K562 (cell line): ENCODE results near the gene DENND5B.

Experiments
- ARNT ChIP-seq, 2 experiments: fragments of 450-650 bp; IDR thresholded peaks; 2 replicates each; pipeline ENCODE4 v1.6.1; 2016; ENCODE audit warnings: mild to moderate bottlenecking in 1 of 2
- EGR1 ChIP-seq: fragments of 450-650 bp; conservative IDR thresholded peaks from 2 replicates; pipeline ENCODE4 v1.6.1; 2017; ENCODE audit warnings: mild to moderate bottlenecking
- EZH2 ChIP-seq: IDR thresholded peaks from 2 replicates; pipeline ENCODE4 v1.6.1; 2012; ENCODE audit warnings: low read depth, mild to moderate bottlenecking, inconsistent platforms, low read length, borderline replicate concordance
- FIP1L1 ChIP-seq: fragments of 200-400 bp; formaldehyde crosslinking; IDR thresholded peaks from 2 replicates; pipeline ENCODE4 v1.6.1; 2018; ENCODE audit warnings: mild to moderate bottlenecking, low read depth, low read length; ENCODE audit not compliant: poor library complexity, severe bottlenecking
- FOS ChIP-seq: IDR thresholded peaks from 3 replicates; pipeline ENCODE4 v1.6.1; 2011; ENCODE audit not compliant: insufficient read length; ENCODE audit errors: extremely low read depth
- NFRKB ChIP-seq: fragments of 450-650 bp; IDR thresholded peaks from 2 replicates; pipeline ENCODE4 v1.6.1; 2016; ENCODE audit warnings: low read depth
- NR2F6 ChIP-seq: fragments of 450-650 bp; formaldehyde crosslinking; IDR thresholded peaks from 2 replicates; pipeline ENCODE4 v1.4.0; 2020; ENCODE audit warnings: mild to moderate bottlenecking
- RFX1 ChIP-seq: fragments of 450-650 bp; IDR thresholded peaks from 2 replicates; pipeline ENCODE4 v1.6.1; 2016; ENCODE audit warnings: mild to moderate bottlenecking, moderate library complexity
- SMC3 ChIP-seq: conservative IDR thresholded peaks from 2 replicates; pipeline ENCODE4 v1.6.1; 2011; ENCODE audit warnings: low read depth, low read length, improper control_type of control experiment; ENCODE audit not compliant: insufficient read depth
- TCF7 ChIP-seq: sonication (generic); IDR thresholded peaks from 2 replicates; pipeline ENCODE4 v1.6.1; 2016; ENCODE audit warnings: antibody characterized with exemption, borderline replicate concordance
- TCF7L2 ChIP-seq: fragments of 150-350 bp; IDR thresholded peaks from 2 replicates; pipeline ENCODE4 v1.6.1; 2016; ENCODE audit warnings: low read depth, mild to moderate bottlenecking, low read length, moderate library complexity
- TF ChIP-seq, protein P1 (sequence below), 3 experiments: IDR thresholded peaks in 2 of 3; conservative IDR thresholded peaks in 1 of 3; 2 replicates each; pipeline ENCODE4 v1.5.1; 2011 to 2012; ENCODE audit warnings: low read length in 3 of 3, mild to moderate bottlenecking in 3 of 3, control low read depth in 2 of 3, improper control_type of control experiment in 1 of 3, inconsistent platforms in 1 of 3, low read depth in 1 of 3, mixed read lengths in 1 of 3, moderate library complexity in 1 of 3; ENCODE audit not compliant: insufficient read depth in 2 of 3
- TF ChIP-seq, protein P2 (sequence below): fragments of 250-450 bp; sonication (Bioruptor Pico); IDR thresholded peaks from 2 replicates; pipeline ENCODE4 v1.4.0; 2020; ENCODE audit warnings: mild to moderate bottlenecking

DNA sequence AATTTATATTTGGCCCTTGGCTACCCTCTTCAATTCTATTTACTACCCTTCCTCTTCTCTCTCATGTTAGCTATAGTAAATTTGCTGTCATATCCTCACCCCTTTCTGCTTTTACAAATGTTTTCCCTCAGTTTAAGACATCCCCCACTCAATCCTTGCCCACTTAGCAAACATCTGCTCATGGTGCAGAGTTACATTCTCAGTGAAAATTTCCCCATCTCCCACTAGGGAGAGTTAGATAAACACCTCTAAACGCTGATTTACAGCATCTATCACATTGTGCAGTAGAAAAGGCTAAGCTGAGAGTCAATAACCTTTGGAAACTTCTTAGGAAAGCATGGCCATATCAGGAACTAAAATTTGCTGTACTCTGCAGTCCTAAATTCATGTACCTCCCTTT is 69.0 kb downstream of the DENND5B start:
- TF ChIP-seq TCF7L2: no peak
- no peak for TF ChIP-seq NR2F6 (CRISPR knock-in tag)
- TF ChIP-seq RFX1: no peak
- TF ChIP-seq FIP1L1: no peak
- TF ChIP-seq EZH2: no peak
- TF ChIP-seq ARNT (IDR thresholded peaks at IDR 0.05): no peak
- TF ChIP-seq, protein P1, sequence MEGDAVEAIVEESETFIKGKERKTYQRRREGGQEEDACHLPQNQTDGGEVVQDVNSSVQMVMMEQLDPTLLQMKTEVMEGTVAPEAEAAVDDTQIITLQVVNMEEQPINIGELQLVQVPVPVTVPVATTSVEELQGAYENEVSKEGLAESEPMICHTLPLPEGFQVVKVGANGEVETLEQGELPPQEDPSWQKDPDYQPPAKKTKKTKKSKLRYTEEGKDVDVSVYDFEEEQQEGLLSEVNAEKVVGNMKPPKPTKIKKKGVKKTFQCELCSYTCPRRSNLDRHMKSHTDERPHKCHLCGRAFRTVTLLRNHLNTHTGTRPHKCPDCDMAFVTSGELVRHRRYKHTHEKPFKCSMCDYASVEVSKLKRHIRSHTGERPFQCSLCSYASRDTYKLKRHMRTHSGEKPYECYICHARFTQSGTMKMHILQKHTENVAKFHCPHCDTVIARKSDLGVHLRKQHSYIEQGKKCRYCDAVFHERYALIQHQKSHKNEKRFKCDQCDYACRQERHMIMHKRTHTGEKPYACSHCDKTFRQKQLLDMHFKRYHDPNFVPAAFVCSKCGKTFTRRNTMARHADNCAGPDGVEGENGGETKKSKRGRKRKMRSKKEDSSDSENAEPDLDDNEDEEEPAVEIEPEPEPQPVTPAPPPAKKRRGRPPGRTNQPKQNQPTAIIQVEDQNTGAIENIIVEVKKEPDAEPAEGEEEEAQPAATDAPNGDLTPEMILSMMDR (IDR thresholded peaks at IDR 0.05 in 2 of 3, conservative IDR thresholded peaks at IDR 0.05 in 1 of 3; ENCODE audit: insufficient read depth in 2 of 3, low read depth in 1 of 3, low read length in 3 of 3): no peak
- no peak for TF ChIP-seq EGR1
- TF ChIP-seq FOS: no peak
- no peak for TF ChIP-seq TCF7
- TF ChIP-seq SMC3: no peak
- TF ChIP-seq NFRKB: no peak
- TF ChIP-seq, protein P2, sequence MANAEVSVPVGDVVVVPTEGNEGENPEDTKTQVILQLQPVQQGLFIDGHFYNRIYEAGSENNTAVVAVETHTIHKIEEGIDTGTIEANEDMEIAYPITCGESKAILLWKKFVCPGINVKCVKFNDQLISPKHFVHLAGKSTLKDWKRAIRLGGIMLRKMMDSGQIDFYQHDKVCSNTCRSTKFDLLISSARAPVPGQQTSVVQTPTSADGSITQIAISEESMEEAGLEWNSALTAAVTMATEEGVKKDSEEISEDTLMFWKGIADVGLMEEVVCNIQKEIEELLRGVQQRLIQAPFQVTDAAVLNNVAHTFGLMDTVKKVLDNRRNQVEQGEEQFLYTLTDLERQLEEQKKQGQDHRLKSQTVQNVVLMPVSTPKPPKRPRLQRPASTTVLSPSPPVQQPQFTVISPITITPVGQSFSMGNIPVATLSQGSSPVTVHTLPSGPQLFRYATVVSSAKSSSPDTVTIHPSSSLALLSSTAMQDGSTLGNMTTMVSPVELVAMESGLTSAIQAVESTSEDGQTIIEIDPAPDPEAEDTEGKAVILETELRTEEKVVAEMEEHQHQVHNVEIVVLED (CRISPR knock-in tag): no peak
